IMR-90 (cell line): Measurements from ENCODE around the gene CNNM1. TPM values are rescaled to one million over a fixed set of nuclear protein-coding genes. Genes with fewer than 3 reads are reported as not detected.
A peak's percentile ranks its signal among the peaks of the same experiment; 100 is the strongest.

ENCODE experiments used
- ATAC-seq: fragments of 200-7000 bp; cut with Tn5 transposase; 2 replicates; pipeline ENCODE4 v1.9.1; 2020; ENCODE audit warnings: low read depth, mild to moderate bottlenecking, moderate library complexity
- BruUV-seq: library from RNA; stranded (reverse); fragments of 400-500 nt; replicated peaks from 2 replicates; lab custom pipeline; 2021; lab: Mats Ljungman, UMichigan
- CTCF ChIA-PET: fragments of 300-600 bp; formaldehyde crosslinking; extraction: SDS; loops from one replicate; lab custom pipeline; 2021; ENCODE audit warnings: antibody characterized with exemption; lab: Yijun Ruan, JAX
- POLR2A ChIA-PET: fragments of 300-600 bp; sonication (Branson Sonifier 250); formaldehyde crosslinking; loops from one replicate; lab custom pipeline; 2022; ENCODE audit warnings: antibody characterized with exemption; ENCODE audit not compliant: unreplicated experiment; lab: Charles Lee
- DNase-seq: peaks from one replicate; pipeline ENCODE4 v3.0.0; 2013
- H2AFZ ChIP-seq: replicated peaks from 2 replicates; pipeline ENCODE3; 2013; ENCODE audit warnings: low read length, mild to moderate bottlenecking; ENCODE audit not compliant: poor library complexity
- H2AK5ac ChIP-seq: 2 replicates; pipeline ENCODE4 v1.6.1; 2013; ENCODE audit warnings: low read depth, low read length, inconsistent platforms
- H2AK9ac ChIP-seq: replicated peaks from 2 replicates; pipeline ENCODE3; 2013; ENCODE audit warnings: mild to moderate bottlenecking, low read depth, low read length, moderate library complexity; ENCODE audit not compliant: poor library complexity
- H2BK120ac ChIP-seq: 2 replicates; pipeline ENCODE4 v1.6.1; 2013; ENCODE audit warnings: low read depth, low read length, inconsistent platforms
- H2BK15ac ChIP-seq: 3 replicates; pipeline ENCODE4 v1.6.1; 2013; ENCODE audit warnings: low read depth, low read length, inconsistent platforms
- H2BK20ac ChIP-seq: 2 replicates; pipeline ENCODE4 v1.6.1; 2013; ENCODE audit warnings: low read depth, mild to moderate bottlenecking, inconsistent platforms, low read length, moderate library complexity
- H2BK5ac ChIP-seq: 2 replicates; pipeline ENCODE4 v1.6.1; 2013; ENCODE audit warnings: mild to moderate bottlenecking, low read depth, low read length, inconsistent platforms; ENCODE audit not compliant: poor library complexity, severe bottlenecking
- H3K14ac ChIP-seq: replicated peaks from 2 replicates; pipeline ENCODE4 v1.6.1; 2013; ENCODE audit warnings: low read depth, low read length, inconsistent platforms
- H3K18ac ChIP-seq: 2 replicates; pipeline ENCODE4 v1.6.1; 2013; ENCODE audit warnings: low read depth, low read length, control low read depth
- H3K23ac ChIP-seq: 2 replicates; pipeline ENCODE4 v1.6.1; 2013; ENCODE audit warnings: low read depth, low read length, inconsistent platforms
- H3K27ac ChIP-seq: 2 replicates; pipeline ENCODE4 v1.5.1; 2013; ENCODE audit warnings: mild to moderate bottlenecking, control low read depth, low read length; ENCODE audit not compliant: insufficient read depth
- H3K27me3 ChIP-seq: 2 replicates; pipeline ENCODE4 v1.6.1; 2013; ENCODE audit warnings: low read length; ENCODE audit not compliant: control insufficient read depth, insufficient read depth
- H3K36me3 ChIP-seq: 2 replicates; pipeline ENCODE4 v1.6.1; 2013; ENCODE audit warnings: low read length, mixed read lengths; ENCODE audit not compliant: control insufficient read depth, insufficient read depth
- H3K4ac ChIP-seq: 2 replicates; pipeline ENCODE4 v1.6.1; 2013; ENCODE audit warnings: low read depth, low read length, inconsistent platforms
- H3K4me1 ChIP-seq: 2 replicates; pipeline ENCODE4 v1.6.1; 2013; ENCODE audit warnings: low read length, mixed read lengths; ENCODE audit not compliant: control insufficient read depth, insufficient read depth
- H3K4me2 ChIP-seq: 2 replicates; pipeline ENCODE4 v1.6.1; 2013; ENCODE audit warnings: low read depth, mild to moderate bottlenecking, control low read depth, low read length, moderate library complexity
- H3K4me3 ChIP-seq: 2 replicates; pipeline ENCODE4 v1.5.1; 2013; ENCODE audit warnings: low read depth, mild to moderate bottlenecking, control low read depth, low read length, moderate library complexity; ENCODE audit not compliant: insufficient read depth
- H3K56ac ChIP-seq: 2 replicates; pipeline ENCODE4 v1.6.1; 2013; ENCODE audit warnings: low read length, inconsistent platforms; ENCODE audit not compliant: insufficient read depth; ENCODE audit errors: extremely low read depth
- H3K79me1 ChIP-seq, 2 experiments: 2 replicates each; pipeline ENCODE4 v1.6.1; 2013; ENCODE audit warnings: low read length in 2 of 2, inconsistent platforms in 1 of 2, low read depth in 1 of 2
- H3K9ac ChIP-seq: 2 replicates; pipeline ENCODE4 v1.6.1; 2013; ENCODE audit warnings: low read depth, low read length, control low read depth
- H3K9me1 ChIP-seq: 2 replicates; pipeline ENCODE4 v1.6.1; 2013; ENCODE audit warnings: low read length, inconsistent platforms; ENCODE audit not compliant: insufficient read depth
- H3K9me3 ChIP-seq: 2 replicates; pipeline ENCODE4 v1.6.1; 2013; ENCODE audit warnings: low read length; ENCODE audit not compliant: control insufficient read depth, insufficient read depth
- H4K20me1 ChIP-seq: 2 replicates; pipeline ENCODE4 v1.6.1; 2013; ENCODE audit warnings: low read length, inconsistent platforms; ENCODE audit not compliant: insufficient read depth
- H4K5ac ChIP-seq: 2 replicates; pipeline ENCODE4 v1.6.1; 2013; ENCODE audit warnings: mild to moderate bottlenecking, low read depth, low read length, control low read depth
- H4K8ac ChIP-seq, 2 experiments: 2 replicates each; pipeline ENCODE4 v1.6.1; 2013; ENCODE audit warnings: low read depth in 2 of 2, low read length in 2 of 2, control low read depth in 1 of 2, inconsistent platforms in 1 of 2
- H4K91ac ChIP-seq: 2 replicates; pipeline ENCODE4 v1.6.1; 2013; ENCODE audit warnings: low read depth, low read length, inconsistent platforms; ENCODE audit not compliant: insufficient read depth
- CEBPB ChIP-seq: IDR thresholded peaks from 2 replicates; pipeline ENCODE4 v1.6.1; 2012; ENCODE audit warnings: low read depth, low read length, improper control_type of control experiment
- CHD1 ChIP-seq: IDR thresholded peaks from 2 replicates; pipeline ENCODE4 v1.6.1; 2012; ENCODE audit warnings: low read depth, low read length, improper control_type of control experiment
- CTCF ChIP-seq: conservative IDR thresholded peaks from 2 replicates; pipeline ENCODE4 v1.5.1; 2012; ENCODE audit warnings: mild to moderate bottlenecking, low read depth, low read length, improper control_type of control experiment
- FOS ChIP-seq: fragments of 150-350 bp; IDR thresholded peaks from 2 replicates; pipeline ENCODE4 v1.6.1; 2016; ENCODE audit warnings: low read depth, low read length
- MAZ ChIP-seq: IDR thresholded peaks from 2 replicates; pipeline ENCODE4 v1.6.1; 2012; ENCODE audit warnings: low read depth, mild to moderate bottlenecking, low read length, improper control_type of control experiment, moderate library complexity, borderline replicate concordance
- NFE2L2 ChIP-seq: fragments of 150-350 bp; IDR thresholded peaks from 2 replicates; pipeline ENCODE4 v1.6.1; 2016; ENCODE audit warnings: low read depth, mild to moderate bottlenecking, low read length
- POLR2A ChIP-seq: IDR thresholded peaks from 2 replicates; pipeline ENCODE4 v1.6.1; 2012; ENCODE audit warnings: mild to moderate bottlenecking, low read depth, low read length
- RAD21 ChIP-seq: IDR thresholded peaks from 2 replicates; pipeline ENCODE4 v1.6.1; 2012; ENCODE audit warnings: low read length, improper control_type of control experiment
- RCOR1 ChIP-seq: IDR thresholded peaks from 2 replicates; pipeline ENCODE4 v1.6.1; 2012; ENCODE audit warnings: mild to moderate bottlenecking, low read length, improper control_type of control experiment; ENCODE audit not compliant: insufficient replicate concordance
- RFX5 ChIP-seq: IDR thresholded peaks from 2 replicates; pipeline ENCODE4 v1.8.0; 2012; ENCODE audit warnings: low read depth, mild to moderate bottlenecking, low read length, moderate library complexity
- SMC3 ChIP-seq: fragments of 150-350 bp; IDR thresholded peaks from 2 replicates; pipeline ENCODE4 v1.6.1; 2016; ENCODE audit warnings: low read depth, mild to moderate bottlenecking, antibody characterized with exemption, low read length, moderate library complexity
- WGBS, 2 experiments: methylation state at CpG; one replicate each; pipeline versions ENCODE4 v1.1.5 to v1.1.7; 2013; ENCODE audit warnings: missing lambda C conversion rate in 2 of 2; ENCODE audit not compliant: insufficient read length in 1 of 2; ENCODE audit errors: extremely low coverage in 2 of 2; 5-methylcytosine and 5-hydroxymethylcytosine counted together
- dilution Hi-C: fragments of 300-500 bp; cut with HindIII; formaldehyde crosslinking; loops from one replicate; pipeline ENCODE4 v1.14.3; 2018; ENCODE audit warnings: low sequenced_read_pairs; ENCODE audit not compliant: unreplicated experiment
- in situ Hi-C: fragments of 300-500 bp; cut with MboI; formaldehyde crosslinking; loops from 3 replicates; pipeline ENCODE4 v1.14.3; 2019; ENCODE audit warnings: low sequenced_read_pairs, inconsistent platforms, mixed read lengths
- intact Hi-C: fragments of 100-400 bp; cut with micrococcal nuclease; formaldehyde crosslinking; loops from 2 replicates; pipeline ENCODE4 v1.10.0; 2022
- polyA plus RNA-seq, 3 experiments: library from polyadenylated mRNA; depleted of rRNA; stranded (reverse); fragments of >200 nt; gene quantifications; 2 replicates each; pipeline ENCODE4 v1.2.3, GENCODE V29; 2012; ENCODE audit warnings: low replicate concordance in 1 of 3
- total RNA-seq: library from RNA; depleted of rRNA; stranded (reverse); fragments of >200 nt; gene quantifications from 2 replicates; pipeline ENCODE4 v1.2.3, GENCODE V29; 2012

CNNM1 gene
- total and polyA plus RNA-seq, 2 of the 4 experiments (the other 2 are of a cell fraction), result 0.18 to 0.39 TPM

- no peaks in the 10 kb centered on the region for H3K79me1 ChIP-seq
- H3K9me3 ChIP-seq, result no peaks in the 10 kb centered on the region
- no peaks in the 10 kb centered on the region for H3K4me1 ChIP-seq
- dilution Hi-C loops, result no loop called here
- no peak overlapping the region for H2BK5ac ChIP-seq
- in situ Hi-C loops, result no loop called here
- intact Hi-C loops, result no loop called here
- ChIA-PET POLR2A (no interaction called here), CTCF (no interaction called here)
- no peak overlapping the region for H2AK5ac ChIP-seq
- WGBS, 2 experiments, result 17% methylated on average over 1 of the region's 3 CpGs; no CpG with 5 or more reads in 1 of the 2 experiments
- no peak overlapping the region for H3K18ac ChIP-seq
- no peak overlapping the region for H4K5ac ChIP-seq
- no peak overlapping the region for H4K91ac ChIP-seq
- no peak overlapping the region for H3K14ac ChIP-seq
- H4K20me1 ChIP-seq, result no peaks in the 10 kb centered on the region
- DNase-seq (no peak), ATAC-seq (no peak)
- no peak overlapping the region for H2BK15ac ChIP-seq
- H3K27me3 ChIP-seq, result no peaks in the 10 kb centered on the region; the same call in 1 of the 2 replicates
- H2BK120ac ChIP-seq, result no peak overlapping the region
- no peak overlapping the region for H3K4me2 ChIP-seq
- no TSS peak for BruUV-seq
- H2BK20ac ChIP-seq, result no peak overlapping the region
- peak overlapping the region; percentile 27 for H2AFZ ChIP-seq
- no peaks in the 10 kb centered on the region for H3K36me3 ChIP-seq
- no peak overlapping the region for H4K8ac ChIP-seq
- no peak overlapping the region for H3K9ac ChIP-seq
- no peak overlapping the region for H2AK9ac ChIP-seq
- no peak overlapping the region for H3K23ac ChIP-seq
- no peak overlapping the region for H3K4me3 ChIP-seq
- no peaks in the 10 kb centered on the region for H3K9me1 ChIP-seq
- TF ChIP-seq RAD21 (no peak), RCOR1 (no peak), NFE2L2 (no peak), SMC3 (no peak), POLR2A (no peak), CEBPB (no peak), CTCF (no peak), CHD1 (no peak), FOS (no peak), RFX5 (no peak), MAZ (no peak)
- no peak overlapping the region for H3K56ac ChIP-seq
- no peak overlapping the region for H3K4ac ChIP-seq
- no peak overlapping the region for H3K27ac ChIP-seq
Observed at GRCh38 chr10:99357691-99358090, 28.5 kb downstream of the CNNM1 start.
